Colonic mucosa (tissue), 4 donors: ENCODE data around the gene FAM117A. TPM values are rescaled to one million over a fixed set of nuclear protein-coding genes. Genes with fewer than 3 reads are reported as not detected.

Source experiments
- DNase-seq: peaks from one replicate; pipeline ENCODE4 v3.0.0-alpha.2; 2020
- H3K27ac ChIP-seq: fragments of 200-600 bp; one replicate; pipeline ENCODE4 v1.8.0; 2021
- H3K27me3 ChIP-seq: fragments of 200-600 bp; one replicate; pipeline ENCODE4 v1.8.0; 2021
- H3K36me3 ChIP-seq: fragments of 200-600 bp; one replicate; pipeline ENCODE4 v1.8.0; 2021
- H3K4me1 ChIP-seq: fragments of 200-600 bp; one replicate; pipeline ENCODE4 v1.8.0; 2021; ENCODE audit warnings: mild to moderate bottlenecking
- H3K4me3 ChIP-seq: fragments of 200-600 bp; one replicate; pipeline ENCODE4 v1.8.0; 2021
- H3K9ac ChIP-seq, 2 donors: one replicate each; pipeline ENCODE4 v1.7.0; 2013; ENCODE audit warnings: control low read depth in 2 of 2, low read depth in 2 of 2, low read length in 2 of 2
- H3K9me3 ChIP-seq: fragments of 200-600 bp; one replicate; pipeline ENCODE4 v1.8.0; 2021
- CTCF ChIP-seq: fragments of 200-600 bp; IDR thresholded peaks from one replicate; pipeline ENCODE4 v1.8.0; 2022; ENCODE audit warnings: antibody characterized with exemption, mild to moderate bottlenecking
- intact Hi-C: fragments of 100-400 bp; cut with DNase I; formaldehyde crosslinking; loops from one replicate; pipeline ENCODE4 v1.14.1; 2022
- total RNA-seq, 2 donors: library from RNA; stranded (reverse); fragmentation: NEBNext Ultra II Directional in 1 of 2; extraction: Animal tissue kit (Norgen Biotek cat#: 25700) in 1 of 2; gene quantifications; one replicate each; pipeline ENCODE4 v1.2.1, GENCODE V29; 2021
- donor health status: healthy.
- donor health status: DM: no; HTN: no; CAD: no.
- donor health status: DM: no; HTN: no; CAD: no.

Gene FAM117A, protein sequence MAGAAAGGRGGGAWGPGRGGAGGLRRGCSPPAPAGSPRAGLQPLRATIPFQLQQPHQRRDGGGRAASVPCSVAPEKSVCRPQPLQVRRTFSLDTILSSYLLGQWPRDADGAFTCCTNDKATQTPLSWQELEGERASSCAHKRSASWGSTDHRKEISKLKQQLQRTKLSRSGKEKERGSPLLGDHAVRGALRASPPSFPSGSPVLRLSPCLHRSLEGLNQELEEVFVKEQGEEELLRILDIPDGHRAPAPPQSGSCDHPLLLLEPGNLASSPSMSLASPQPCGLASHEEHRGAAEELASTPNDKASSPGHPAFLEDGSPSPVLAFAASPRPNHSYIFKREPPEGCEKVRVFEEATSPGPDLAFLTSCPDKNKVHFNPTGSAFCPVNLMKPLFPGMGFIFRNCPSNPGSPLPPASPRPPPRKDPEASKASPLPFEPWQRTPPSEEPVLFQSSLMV
- total RNA-seq = 1 to 10 TPM; 6.3 to 7.9 TPM

- H3K27me3 ChIP-seq = no peaks in the 10 kb centered on the region
- no peak for TF ChIP-seq CTCF
- peak within 1 kb of the TSS; percentile 76 for H3K4me3 ChIP-seq
- no peak within 1 kb of the TSS for H3K27ac ChIP-seq
- peak; percentile 98 for DNase-seq
- no peaks in the 10 kb centered on the region for H3K36me3 ChIP-seq
- intact Hi-C loops = no loop called here
- peak within 1 kb of the TSS; percentile 47 to 64 for H3K9ac ChIP-seq
- H3K9me3 ChIP-seq = no peaks in the 10 kb centered on the region
- H3K4me1 ChIP-seq = peaks cover 4% of the 10 kb centered on the region
Observed at GRCh38 chr17:49763735-49764558, at the start of gene FAM117A. Gene FAM117A (minus strand): TSS chr17:49764131. CDS start chr17:49764087, 44 bp downstream.

DNA sequence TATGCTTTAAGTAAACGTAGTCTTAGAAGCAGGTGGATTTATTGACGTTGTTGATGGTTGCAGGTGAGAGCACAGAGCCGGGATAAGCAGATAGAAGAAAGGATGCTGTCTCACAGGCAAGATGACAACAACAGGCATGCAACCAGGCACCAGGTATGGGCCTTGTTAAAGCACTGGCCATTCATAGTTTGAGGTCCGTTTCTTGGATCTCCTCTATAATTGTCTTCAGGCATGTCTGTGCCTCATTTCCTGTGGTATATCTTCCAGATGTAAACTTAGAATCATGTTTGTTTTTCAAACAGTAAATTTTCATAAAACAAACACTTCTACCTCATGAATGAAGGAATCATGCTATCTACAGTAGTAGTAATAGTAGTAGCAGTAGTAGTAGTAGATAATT is 45.1 kb upstream of the FAM117A start:
- intact Hi-C loops = no loop called here
- no peak for TF ChIP-seq CTCF

DNA sequence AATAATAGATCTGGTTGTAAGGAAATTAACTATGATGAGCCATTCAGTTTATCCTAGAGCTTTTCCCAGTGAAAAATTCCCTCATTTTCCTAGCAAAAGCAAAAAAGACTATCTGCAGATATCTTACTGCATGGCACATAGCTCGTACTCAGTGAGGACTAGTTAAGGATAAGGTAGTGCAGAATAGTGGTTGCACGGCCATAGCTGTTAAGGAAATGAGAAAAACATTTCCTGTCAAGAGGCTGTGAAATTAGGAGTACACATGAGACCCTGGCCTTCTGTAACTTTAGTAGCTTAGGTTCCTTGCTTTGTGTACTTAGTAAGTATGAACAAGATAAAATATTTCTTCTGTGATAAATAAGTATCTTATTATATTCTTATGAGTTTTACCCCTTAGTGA is 34.8 kb upstream of the FAM117A start:
- Histone ChIP-seq H3K27ac (no peak overlapping the region), H3K4me1 (no peaks in the 10 kb centered on the region), H3K27me3 (no peaks in the 10 kb centered on the region), H3K4me3 (no peak overlapping the region), H3K9ac (no peak overlapping the region), H3K9me3 (no peaks in the 10 kb centered on the region), H3K36me3 (peaks cover 14% of the 10 kb centered on the region)
- DNase-seq = no peak
- no peak for TF ChIP-seq CTCF
- intact Hi-C loops = no loop called here

More for the DNA sequence above, 45.1 kb upstream of the FAM117A start:
- Histone ChIP-seq H3K36me3 (peaks cover 5% of the 10 kb centered on the region), H3K27ac (no peak overlapping the region), H3K27me3 (no peaks in the 10 kb centered on the region), H3K4me3 (no peak overlapping the region), H3K9me3 (no peaks in the 10 kb centered on the region), H3K4me1 (no peaks in the 10 kb centered on the region), H3K9ac (no peak overlapping the region)
- no peak for DNase-seq

- Histone ChIP-seq H3K27ac (no peak overlapping the region), H3K36me3 (peaks cover 14% of the 10 kb centered on the region), H3K9ac (no peak overlapping the region), H3K4me3 (no peak overlapping the region), H3K4me1 (no peaks in the 10 kb centered on the region), H3K27me3 (no peaks in the 10 kb centered on the region), H3K9me3 (no peaks in the 10 kb centered on the region)
- intact Hi-C loops = no loop called here
- TF ChIP-seq CTCF = no peak
- no peak for DNase-seq
Observed at GRCh38 chr17:49798182-49798581, 34.3 kb upstream of the FAM117A start.

DNA sequence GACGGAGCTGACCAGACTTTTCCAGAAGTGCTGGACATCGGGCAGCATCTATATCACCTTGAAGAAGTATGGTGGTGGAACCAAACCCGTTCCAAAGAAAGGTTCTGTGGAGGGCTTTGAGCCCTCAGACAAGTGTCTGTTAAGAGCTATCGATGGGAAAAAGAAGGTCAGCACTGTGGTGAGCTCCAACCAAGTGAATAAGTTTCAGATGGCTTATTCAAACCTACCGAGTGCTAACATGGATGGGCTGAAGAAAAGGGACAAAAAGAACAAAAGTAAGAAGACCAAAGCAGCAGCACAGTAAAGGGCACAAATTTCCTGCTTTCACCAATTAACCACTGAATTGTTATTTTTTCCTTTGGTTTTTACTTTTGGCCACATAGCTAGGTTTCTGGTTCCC is 31.4 kb upstream of the FAM117A start:
- intact Hi-C loops = no loop called here
- Histone ChIP-seq H3K4me1 (no peaks in the 10 kb centered on the region), H3K27me3 (no peaks in the 10 kb centered on the region), H3K9ac (no peak overlapping the region), H3K9me3 (no peaks in the 10 kb centered on the region), H3K4me3 (no peak overlapping the region), H3K27ac (no peak overlapping the region), H3K36me3 (peaks cover 14% of the 10 kb centered on the region)
- DNase-seq = no peak
- no peak for TF ChIP-seq CTCF
